ENCODE data around the gene DYRK1B.

DNA sequence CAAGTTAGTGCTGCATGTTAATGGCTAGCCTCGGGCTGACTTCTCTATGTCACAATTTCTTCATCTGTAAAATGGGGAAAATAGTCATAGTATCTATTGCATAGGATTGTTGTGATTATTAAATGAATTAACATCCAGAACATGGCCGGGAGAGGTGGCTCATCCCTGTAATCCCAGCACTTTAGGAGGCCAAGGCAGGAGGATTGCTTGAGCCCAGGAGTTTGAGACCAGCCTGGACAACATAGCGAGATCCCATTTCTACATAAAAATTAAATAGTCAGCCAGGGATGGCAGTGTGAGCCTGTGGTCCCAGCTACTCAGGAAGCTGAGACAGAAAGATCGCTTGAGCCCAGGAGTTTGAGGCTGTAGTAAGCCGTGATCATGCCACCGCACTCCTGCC is 34.0 kb upstream of the DYRK1B start:
- TF ChIP-seq, protein P1, sequence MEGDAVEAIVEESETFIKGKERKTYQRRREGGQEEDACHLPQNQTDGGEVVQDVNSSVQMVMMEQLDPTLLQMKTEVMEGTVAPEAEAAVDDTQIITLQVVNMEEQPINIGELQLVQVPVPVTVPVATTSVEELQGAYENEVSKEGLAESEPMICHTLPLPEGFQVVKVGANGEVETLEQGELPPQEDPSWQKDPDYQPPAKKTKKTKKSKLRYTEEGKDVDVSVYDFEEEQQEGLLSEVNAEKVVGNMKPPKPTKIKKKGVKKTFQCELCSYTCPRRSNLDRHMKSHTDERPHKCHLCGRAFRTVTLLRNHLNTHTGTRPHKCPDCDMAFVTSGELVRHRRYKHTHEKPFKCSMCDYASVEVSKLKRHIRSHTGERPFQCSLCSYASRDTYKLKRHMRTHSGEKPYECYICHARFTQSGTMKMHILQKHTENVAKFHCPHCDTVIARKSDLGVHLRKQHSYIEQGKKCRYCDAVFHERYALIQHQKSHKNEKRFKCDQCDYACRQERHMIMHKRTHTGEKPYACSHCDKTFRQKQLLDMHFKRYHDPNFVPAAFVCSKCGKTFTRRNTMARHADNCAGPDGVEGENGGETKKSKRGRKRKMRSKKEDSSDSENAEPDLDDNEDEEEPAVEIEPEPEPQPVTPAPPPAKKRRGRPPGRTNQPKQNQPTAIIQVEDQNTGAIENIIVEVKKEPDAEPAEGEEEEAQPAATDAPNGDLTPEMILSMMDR (IDR thresholded peaks at IDR 0.05): no peak
- no peak for TF ChIP-seq POLR2A (IDR thresholded peaks at IDR 0.05)

Measured in adrenal gland (tissue), 5 donors.